SK-N-SH (cell line): ENCODE results near the gene CDIPT. TPM values are rescaled to one million over a fixed set of nuclear protein-coding genes. Genes with fewer than 3 reads are reported as not detected.

Experiments
- CTCF ChIA-PET: fragments of 300-600, 350-600 bp; formaldehyde crosslinking; extraction: SDS; loops from one replicate; lab custom pipeline; 2021; lab: Yijun Ruan, JAX
- POLR2A ChIA-PET: fragments of 350-600 bp; sonication (Branson Sonifier 250); formaldehyde crosslinking; extraction: SDS; loops from one replicate; lab custom pipeline; 2020; ENCODE audit warnings: antibody characterized with exemption, inconsistent platforms; lab: Yijun Ruan, JAX
- DNase-seq: peaks from one replicate; pipeline ENCODE4 v3.0.0; 2012
- H2AFZ ChIP-seq: fragments of 200-600 bp; sonication (generic); 2 replicates; pipeline ENCODE4 v1.8.1; 2016; ENCODE audit warnings: antibody characterized with exemption, mild to moderate bottlenecking, low read depth
- H3F3A ChIP-seq: fragments of 200-600 bp; sonication (generic); replicated peaks from 2 replicates; pipeline ENCODE3; 2016; ENCODE audit warnings: antibody characterized with exemption, mild to moderate bottlenecking; ENCODE audit not compliant: insufficient read depth
- H3K27ac ChIP-seq, 2 experiments: fragments of 200-500 bp in 1 of 2; fragments of 200-600 bp in 1 of 2; sonication (Bioruptor generic) in 1 of 2; sonication (generic), shearing (Covaris generic) in 1 of 2; 2 replicates each; pipeline versions ENCODE4 v1.5.1 to v1.6.1; 2014 to 2016; ENCODE audit warnings: low read depth in 2 of 2, inconsistent platforms in 1 of 2, low read length in 1 of 2, mild to moderate bottlenecking in 1 of 2, mixed read lengths in 1 of 2
- H3K27me3 ChIP-seq: fragments of 200-600 bp; sonication (generic), shearing (Covaris generic); 2 replicates; pipeline ENCODE4 v1.6.1; 2016; ENCODE audit warnings: mixed run types; ENCODE audit not compliant: insufficient read depth
- H3K36me3 ChIP-seq, 2 experiments: fragments of 200-500 bp in 1 of 2; fragments of 200-600 bp in 1 of 2; sonication (Bioruptor generic) in 1 of 2; sonication (generic) in 1 of 2; replicated peaks in 1 of 2; 2 replicates each; pipeline versions ENCODE3 to v1.5.1; 2014 to 2016; ENCODE audit warnings: low read length in 1 of 2, mild to moderate bottlenecking in 1 of 2; ENCODE audit not compliant: insufficient read depth in 2 of 2, control insufficient read depth in 1 of 2
- H3K4me1 ChIP-seq, 2 experiments: fragments of 200-500 bp in 1 of 2; fragments of 200-600 bp in 1 of 2; sonication (Bioruptor generic) in 1 of 2; sonication (generic), shearing (Covaris generic) in 1 of 2; 2 replicates each; pipeline versions ENCODE4 v1.5.1 to v1.6.1; 2014 to 2016; ENCODE audit warnings: low read depth in 1 of 2, low read length in 1 of 2, mixed run types in 1 of 2; ENCODE audit not compliant: insufficient read depth in 2 of 2, control insufficient read depth in 1 of 2
- H3K4me2 ChIP-seq: fragments of 200-600 bp; sonication (generic), shearing (Covaris generic); 2 replicates; pipeline ENCODE4 v1.6.1; 2017; ENCODE audit warnings: mixed run types
- H3K4me3 ChIP-seq, 2 experiments: fragments of 200-500 bp in 1 of 2; fragments of 200-600 bp in 1 of 2; sonication (Bioruptor generic) in 1 of 2; sonication (generic), shearing (Covaris generic) in 1 of 2; 2 replicates each; pipeline versions ENCODE4 v1.5.1 to v1.8.1; 2014 to 2016; ENCODE audit warnings: low read depth in 2 of 2, inconsistent platforms in 1 of 2, low read length in 1 of 2, mild to moderate bottlenecking in 1 of 2, mixed read lengths in 1 of 2, moderate library complexity in 1 of 2
- H3K79me2 ChIP-seq: fragments of 200-600 bp; sonication (generic); 2 replicates; pipeline ENCODE4 v1.8.1; 2017; ENCODE audit warnings: mild to moderate bottlenecking; ENCODE audit not compliant: insufficient read depth
- H3K9ac ChIP-seq: fragments of 200-600 bp; sonication (generic); 2 replicates; pipeline ENCODE4 v1.6.1; 2017; ENCODE audit warnings: mixed run types
- H3K9me2 ChIP-seq: fragments of 200-600 bp; sonication (generic); 2 replicates; pipeline ENCODE4 v1.6.1; 2017; ENCODE audit warnings: mixed run types
- H3K9me3 ChIP-seq: fragments of 200-600 bp; sonication (generic); 2 replicates; pipeline ENCODE4 v1.6.1; 2017; ENCODE audit warnings: mixed run types, mild to moderate bottlenecking, moderate library complexity
- H4K20me1 ChIP-seq: fragments of 200-600 bp; sonication (generic); 2 replicates; pipeline ENCODE4 v1.6.1; 2017; ENCODE audit warnings: mild to moderate bottlenecking, mixed run types; ENCODE audit not compliant: insufficient read depth
- CTCF ChIP-seq: fragments of 200-600 bp; sonication (generic); IDR thresholded peaks from 2 replicates; pipeline ENCODE4 v1.6.1; 2017; ENCODE audit warnings: antibody characterized with exemption, mild to moderate bottlenecking, moderate library complexity
- ELF1 ChIP-seq: IDR thresholded peaks from 2 replicates; pipeline ENCODE4 v1.4.0; 2012
- EP300 ChIP-seq, 2 experiments: IDR thresholded peaks; 2 replicates each; pipeline versions ENCODE4 v1.4.0 to v1.6.1; 2012; ENCODE audit warnings: borderline replicate concordance in 1 of 2, low read depth in 1 of 2, low read length in 1 of 2
- EZH2phosphoT487 ChIP-seq: fragments of 200-600 bp; sonication (generic); IDR thresholded peaks from 2 replicates; pipeline ENCODE4 v1.6.1; 2017; ENCODE audit warnings: low read depth, mixed run types, mild to moderate bottlenecking, antibody characterized with exemption, moderate library complexity, borderline replicate concordance
- JUND ChIP-seq: IDR thresholded peaks from 2 replicates; pipeline ENCODE4 v1.4.0; 2012
- MAX ChIP-seq: IDR thresholded peaks from 2 replicates; pipeline ENCODE4 v1.4.0; 2012; ENCODE audit warnings: low read depth
- MXI1 ChIP-seq: IDR thresholded peaks from 2 replicates; pipeline ENCODE4 v1.6.1; 2012; ENCODE audit warnings: mild to moderate bottlenecking, low read depth, low read length, improper control_type of control experiment
- RAD21 ChIP-seq: IDR thresholded peaks from 2 replicates; pipeline ENCODE4 v1.6.1; 2012; ENCODE audit warnings: mild to moderate bottlenecking, low read length
- REST ChIP-seq: IDR thresholded peaks from 2 replicates; pipeline ENCODE4 v1.6.1; 2012; ENCODE audit warnings: mild to moderate bottlenecking, low read depth, low read length, moderate library complexity
- SIN3A ChIP-seq: IDR thresholded peaks from 2 replicates; pipeline ENCODE4 v1.6.1; 2012; ENCODE audit warnings: low read depth, mild to moderate bottlenecking, low read length, moderate library complexity, borderline replicate concordance
- TAF1 ChIP-seq: IDR thresholded peaks from 2 replicates; pipeline ENCODE4 v1.6.1; 2012; ENCODE audit warnings: low read depth, mild to moderate bottlenecking, low read length, moderate library complexity, borderline replicate concordance
- TEAD4 ChIP-seq: IDR thresholded peaks from 2 replicates; pipeline ENCODE4 v1.4.0; 2012; ENCODE audit warnings: mild to moderate bottlenecking, borderline replicate concordance; ENCODE audit not compliant: insufficient read depth
- YY1 ChIP-seq: IDR thresholded peaks from 2 replicates; pipeline ENCODE4 v1.4.0; 2012; ENCODE audit warnings: low read depth, mild to moderate bottlenecking
- ZBTB33 ChIP-seq: IDR thresholded peaks from 2 replicates; pipeline ENCODE4 v1.4.0; 2012; ENCODE audit warnings: low read depth, borderline replicate concordance
- WGBS: methylation state at CpG from one replicate; pipeline ENCODE4 v1.1.6; 2017; ENCODE audit warnings: low lambda C conversion rate; 5-methylcytosine and 5-hydroxymethylcytosine counted together
- polyA plus RNA-seq, 3 experiments: library from polyadenylated mRNA; depleted of rRNA; stranded (reverse); fragments of >200 nt; gene quantifications; 2 replicates each; pipeline ENCODE4 v1.2.3, GENCODE V29; 2012

CDIPT gene
- polyA plus RNA-seq, 1 of the 3 experiments (the other 2 are of a cell fraction): 90.7 TPM

- no peak for TF ChIP-seq CTCF
Observed at GRCh38 chr16:29912087-29912486, 49.1 kb upstream of the CDIPT start (continued).

- POLR2A ChIA-PET: interaction anchor here (0.6 to 2.6 kb wide), 2 partner anchors 11 to 16 kb away, joined by 3 to 12 read pairs; partner anchors contain the start of genes ASPHD1 and SEZ6L2
- Histone ChIP-seq H2AFZ (no peak overlapping the region), H3K27ac (no peak overlapping the region), H3K79me2 (peaks cover 6% of the 10 kb centered on the region; the same call in 1 of the 2 replicates), H3K4me3 (no peak overlapping the region), H3K36me3 (peaks cover 3 to 14% of the 10 kb centered on the region in 2 experiments), H3F3A (peaks cover 17% of the 10 kb centered on the region), H3K4me1 (no peaks in the 10 kb centered on the region), H4K20me1 (no peaks in the 10 kb centered on the region), H3K9me2 (no peaks in the 10 kb centered on the region), H3K4me2 (no peak overlapping the region), H3K9me3 (no peaks in the 10 kb centered on the region), H3K27me3 (no peaks in the 10 kb centered on the region), H3K9ac (no peak overlapping the region)
- DNase-seq: no peak
- CTCF ChIA-PET: interaction anchor here (0.6 to 2.2 kb wide), 2 partner anchors 10 to 120 kb away, joined by 4 to 8 read pairs; no protein-coding TSS in a partner anchor
- 96% methylated on average over 4 of the region's 15 CpGs for WGBS
- TF ChIP-seq EZH2phosphoT487: no peak
- TF ChIP-seq TEAD4: no peak
- no peak for TF ChIP-seq TAF1
- TF ChIP-seq ZBTB33: no peak
- TF ChIP-seq MXI1: no peak
- no peak for TF ChIP-seq YY1
- TF ChIP-seq JUND: no peak
- no peak for TF ChIP-seq RAD21
- TF ChIP-seq SIN3A: no peak
- TF ChIP-seq EP300 (IDR thresholded peaks at IDR 0.05; ENCODE audit: borderline replicate concordance in 1 of 2, low read depth in 1 of 2, low read length in 1 of 2): no peak
- no peak for TF ChIP-seq REST
- TF ChIP-seq CTCF: no peak
- no peak for TF ChIP-seq MAX
- TF ChIP-seq ELF1: no peak
Observed at GRCh38 chr16:29911676-29912010, 48.6 kb upstream of the CDIPT start.
